Smooth muscle cell (in vitro differentiated cells): ENCODE data around the gene TUBA1B. TPM values are rescaled to one million over a fixed set of nuclear protein-coding genes. Genes with fewer than 3 reads are reported as not detected.

Experiments
- DNase-seq: peaks from one replicate; lab custom pipeline; 2025; ENCODE audit not compliant: unreplicated experiment; lab: John Stamatoyannopoulos, UW
- H2AFZ ChIP-seq: fragments of 200-600 bp; sonication (generic); 2 replicates; pipeline ENCODE4 v1.6.0; 2016; ENCODE audit warnings: antibody characterized with exemption, low read depth, mild to moderate bottlenecking
- H3F3A ChIP-seq: fragments of 200-600 bp; sonication (generic); 2 replicates; pipeline ENCODE4 v1.6.0; 2017; ENCODE audit warnings: antibody characterized with exemption, low read depth
- H3K27ac ChIP-seq: fragments of 200-600 bp; sonication (generic); 2 replicates; pipeline ENCODE4 v1.5.1; 2016; ENCODE audit warnings: low read depth, mild to moderate bottlenecking
- H3K27me3 ChIP-seq: fragments of 200-600 bp; sonication (generic); 2 replicates; pipeline ENCODE4 v1.6.1; 2016; ENCODE audit warnings: low read depth, mild to moderate bottlenecking
- H3K36me3 ChIP-seq: fragments of 200-600 bp; sonication (generic); 2 replicates; pipeline ENCODE4 v1.5.1; 2016; ENCODE audit warnings: low read depth
- H3K4me1 ChIP-seq: fragments of 200-600 bp; sonication (generic); 2 replicates; pipeline ENCODE4 v1.5.1; 2016; ENCODE audit warnings: low read depth
- H3K4me2 ChIP-seq: fragments of 200-600 bp; sonication (generic); 2 replicates; pipeline ENCODE4 v1.6.0; 2016; ENCODE audit warnings: mild to moderate bottlenecking
- H3K4me3 ChIP-seq: fragments of 200-600 bp; sonication (generic); 2 replicates; pipeline ENCODE4 v1.5.1; 2016; ENCODE audit warnings: mild to moderate bottlenecking
- H3K79me2 ChIP-seq: fragments of 200-600 bp; sonication (generic); 2 replicates; pipeline ENCODE4 v1.6.0; 2016; ENCODE audit warnings: low read depth, mild to moderate bottlenecking
- H3K9ac ChIP-seq: fragments of 200-600 bp; sonication (generic); 2 replicates; pipeline ENCODE4 v1.6.0; 2016; ENCODE audit warnings: low read depth
- H3K9me3 ChIP-seq: fragments of 200-600 bp; sonication (generic); replicated peaks from 2 replicates; pipeline ENCODE4 v1.5.1; 2016; ENCODE audit warnings: low read depth
- H4K20me1 ChIP-seq: fragments of 200-600 bp; sonication (generic); 2 replicates; pipeline ENCODE4 v1.6.0; 2016; ENCODE audit warnings: low read depth
- CTCF ChIP-seq: fragments of 200-600 bp; sonication (generic); IDR thresholded peaks from 2 replicates; pipeline ENCODE4 v1.5.1; 2017; ENCODE audit warnings: borderline replicate concordance, mild to moderate bottlenecking, antibody characterized with exemption; ENCODE audit not compliant: insufficient read depth, poor library complexity, severe bottlenecking
- WGBS: methylation state at CpG from one replicate; pipeline ENCODE4 v1.1.7; 2016; ENCODE audit warnings: low lambda C conversion rate; 5-methylcytosine and 5-hydroxymethylcytosine counted together
- polyA plus RNA-seq: library from polyadenylated mRNA; unstranded; fragments of >200 nt; fragmentation: Nextera tagmentation; extraction: Ambion mirVana; gene quantifications from 2 replicates; pipeline ENCODE4 v1.2.1, GENCODE V29; 2016
- total RNA-seq: library from RNA; depleted of rRNA; stranded (reverse); fragments of >200 nt; gene quantifications from 2 replicates; pipeline ENCODE4 v1.2.3, GENCODE V29; 2014

TUBA1B gene
- total and polyA plus RNA-seq, 2 experiments from 2014 or later, result 1,405 to 1,427 TPM

- Histone ChIP-seq H3K36me3 (peaks cover 6% of the 10 kb centered on the region), H3K4me2 (no peak overlapping the region), H4K20me1 (peaks cover 32% of the 10 kb centered on the region), H2AFZ (no peak overlapping the region), H3K9ac (no peak overlapping the region), H3K79me2 (peaks cover 17% of the 10 kb centered on the region), H3F3A (peaks cover 29% of the 10 kb centered on the region), H3K4me1 (peaks cover 13% of the 10 kb centered on the region), H3K9me3 (no peaks in the 10 kb centered on the region), H3K27ac (no peak overlapping the region), H3K4me3 (no peak overlapping the region), H3K27me3 (no peaks in the 10 kb centered on the region)
- 89% methylated on average over 4 of the region's 4 CpGs for WGBS
- no peak for DNase-seq
- TF ChIP-seq CTCF, result no peak
Observed at GRCh38 chr12:49126852-49127763, 4.1 kb downstream of the TUBA1B start.

- Histone ChIP-seq H3K4me2 (no peak overlapping the region), H4K20me1 (no peaks in the 10 kb centered on the region), H2AFZ (peak overlapping the region; percentile 24), H3K9me3 (no peaks in the 10 kb centered on the region), H3K9ac (no peak overlapping the region), H3K4me3 (no peak overlapping the region), H3F3A (no peaks in the 10 kb centered on the region), H3K36me3 (no peaks in the 10 kb centered on the region), H3K27ac (no peak overlapping the region), H3K27me3 (no peaks in the 10 kb centered on the region), H3K79me2 (no peaks in the 10 kb centered on the region), H3K4me1 (no peaks in the 10 kb centered on the region)
- peak; percentile 47 for TF ChIP-seq CTCF
- DNase-seq, result no peak
- 32% methylated on average over 6 of the region's 6 CpGs for WGBS
Observed at GRCh38 chr12:49121047-49121696, 10.0 kb downstream of the TUBA1B start.

GRCh38 chr12:49111206-49111605 lies 20.0 kb downstream of the TUBA1B start:
- Histone ChIP-seq H3F3A (peaks cover 21% of the 10 kb centered on the region), H2AFZ (peak overlapping the region; percentile 84), H3K79me2 (peaks cover 42% of the 10 kb centered on the region), H3K27me3 (no peaks in the 10 kb centered on the region), H4K20me1 (peaks cover 36% of the 10 kb centered on the region), H3K4me3 (peak overlapping the region; percentile 96), H3K4me1 (peaks cover 14% of the 10 kb centered on the region), H3K9ac (peak overlapping the region; percentile 25), H3K9me3 (no peaks in the 10 kb centered on the region), H3K36me3 (no peaks in the 10 kb centered on the region), H3K27ac (peak overlapping the region; percentile 93), H3K4me2 (peak overlapping the region; percentile 85)
- DNase-seq, result no peak
- TF ChIP-seq CTCF, result no peak
- WGBS, result 50% methylated on average over 6 of the region's 6 CpGs
